GM21825 (cell line): ENCODE data around the gene GSTP1.
"Not testable (repeated sequence)": the region's sequence is repeated elsewhere in the genome, so short reads cannot be mapped to it uniquely, and the experiment has no call there.

Source experiments
- ATAC-seq: cut with Tn5 transposase; IDR thresholded peaks from one replicate; pipeline ENCODE4 v1.9.1; 2021; ENCODE audit warnings: mild to moderate bottlenecking, moderate library complexity; ENCODE audit not compliant: unreplicated experiment

The GSTP1 gene

GRCh38 chr11:67583247-67584204 is at the start of gene GSTP1:
TSS of gene GSTP1 (plus strand) at chr11:67583812. CDS start at chr11:67583844, 32 bp downstream.
- peak; percentile 68 for ATAC-seq

GRCh38 chr11:67534070-67534679 is 49.4 kb upstream of the GSTP1 start:
- ATAC-seq: no peak

- ATAC-seq: no peak
Observed at GRCh38 chr11:67535561-67535960, 48.1 kb upstream of the GSTP1 start.

GRCh38 chr11:67538306-67538705 is 45.3 kb upstream of the GSTP1 start:
- no peak for ATAC-seq

GRCh38 chr11:67538823-67539505 is 44.6 kb upstream of the GSTP1 start:
- ATAC-seq: no peak

GRCh38 chr11:67539550-67539949 is 44.1 kb upstream of the GSTP1 start:
- no peak for ATAC-seq

GRCh38 chr11:67541198-67541597 is 42.4 kb upstream of the GSTP1 start:
- no peak for ATAC-seq

GRCh38 chr11:67542169-67542568 is 41.4 kb upstream of the GSTP1 start:
- ATAC-seq: no peak

GRCh38 chr11:67542971-67543370 is 40.6 kb upstream of the GSTP1 start:
- no peak for ATAC-seq

GRCh38 chr11:67543585-67543984 is 40.0 kb upstream of the GSTP1 start:
- ATAC-seq: no peak

- no peak for ATAC-seq
Observed at GRCh38 chr11:67544616-67545242, 38.9 kb upstream of the GSTP1 start.

GRCh38 chr11:67545280-67545679 is 38.3 kb upstream of the GSTP1 start:
- ATAC-seq: no peak

GRCh38 chr11:67548112-67548511 is 35.5 kb upstream of the GSTP1 start:
- not testable (repeated sequence) for ATAC-seq

GRCh38 chr11:67548555-67549110 is 35.0 kb upstream of the GSTP1 start:
- ATAC-seq: no peak

GRCh38 chr11:67551127-67551526 is 32.5 kb upstream of the GSTP1 start:
- ATAC-seq: no peak

GRCh38 chr11:67551697-67552096 is 31.9 kb upstream of the GSTP1 start:
- ATAC-seq: not testable (repeated sequence)

GRCh38 chr11:67556244-67556643 is 27.4 kb upstream of the GSTP1 start:
- ATAC-seq: no peak

- ATAC-seq: peak; percentile 46
Observed at GRCh38 chr11:67558084-67558772, 25.4 kb upstream of the GSTP1 start.

- ATAC-seq: peak; percentile 71
Observed at GRCh38 chr11:67561971-67562619, 21.5 kb upstream of the GSTP1 start.
